PC-3 (cell line): ENCODE measurements around the gene PDE11A.

Experiments used
- CTCF ChIP-seq: fragments of 300-600 bp; sonication (generic); conservative IDR thresholded peaks from 2 replicates; pipeline ENCODE4 v1.5.1; 2017; ENCODE audit warnings: antibody characterized with exemption, low read depth, mild to moderate bottlenecking, low read length
- EZH2 ChIP-seq: fragments of 300-600 bp; sonication (generic); IDR thresholded peaks from one replicate; pipeline ENCODE4 v1.6.1; 2017; ENCODE audit warnings: antibody characterized with exemption, mild to moderate bottlenecking, low read length; ENCODE audit not compliant: unreplicated experiment
- EZH2phosphoT487 ChIP-seq: fragments of 300-600 bp; sonication (generic); IDR thresholded peaks from 2 replicates; pipeline ENCODE4 v1.6.1; 2018; ENCODE audit warnings: mild to moderate bottlenecking, antibody characterized with exemption, low read length, borderline replicate concordance

DNA sequence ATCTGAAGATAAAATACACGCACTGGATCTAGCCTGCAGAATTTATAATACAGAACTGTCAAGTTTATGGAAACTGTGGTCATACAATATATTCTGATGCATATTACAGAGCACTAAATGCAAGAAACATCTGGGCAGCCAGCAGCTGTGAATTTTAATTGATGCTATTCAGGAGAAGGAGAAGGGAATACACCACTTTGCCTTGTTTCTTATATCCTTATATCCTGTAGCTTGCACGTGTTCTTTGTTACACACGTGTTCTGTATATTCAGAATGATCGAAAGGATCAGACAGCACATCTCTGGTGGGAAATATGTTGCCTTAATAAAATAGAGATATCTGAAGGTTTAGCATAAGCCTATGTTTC lies 344.2 kb downstream of the PDE11A start:
- no peak for TF ChIP-seq CTCF
- no peak for TF ChIP-seq EZH2
- no peak for TF ChIP-seq EZH2phosphoT487
